PFSK-1 (cell line): ENCODE data around the gene REV3L.

Experiments
- FOXP2 ChIP-seq: optimal IDR thresholded peaks from 2 replicates; pipeline ENCODE3; 2011; ENCODE audit warnings: borderline replicate concordance, control low read depth, inconsistent platforms; ENCODE audit not compliant: insufficient read depth; ENCODE audit errors: extremely low read length, extremely low read depth
- POLR2AphosphoS5 ChIP-seq: IDR thresholded peaks from 2 replicates; pipeline ENCODE4 v1.6.1; 2012; ENCODE audit warnings: low read depth, mild to moderate bottlenecking, control low read depth, low read length, moderate library complexity
- SIN3A ChIP-seq: IDR thresholded peaks from 2 replicates; pipeline ENCODE4 v1.6.1; 2012; ENCODE audit warnings: mild to moderate bottlenecking, low read length, moderate library complexity, borderline replicate concordance; ENCODE audit not compliant: insufficient read depth
- TAF1 ChIP-seq: IDR thresholded peaks from 2 replicates; pipeline ENCODE4 v1.6.1; 2012; ENCODE audit warnings: low read length, control low read depth, borderline replicate concordance; ENCODE audit not compliant: insufficient read depth
- TF ChIP-seq, protein P1 (sequence below), 2 experiments: IDR thresholded peaks; 2 replicates each; pipeline versions ENCODE4 v1.6.1 to v1.8.0; 2011 to 2012; ENCODE audit warnings: low read depth in 2 of 2, low read length in 2 of 2, control low read depth in 1 of 2, inconsistent platforms in 1 of 2, mild to moderate bottlenecking in 1 of 2, moderate library complexity in 1 of 2; ENCODE audit not compliant: insufficient read depth in 1 of 2

The REV3L gene

DNA sequence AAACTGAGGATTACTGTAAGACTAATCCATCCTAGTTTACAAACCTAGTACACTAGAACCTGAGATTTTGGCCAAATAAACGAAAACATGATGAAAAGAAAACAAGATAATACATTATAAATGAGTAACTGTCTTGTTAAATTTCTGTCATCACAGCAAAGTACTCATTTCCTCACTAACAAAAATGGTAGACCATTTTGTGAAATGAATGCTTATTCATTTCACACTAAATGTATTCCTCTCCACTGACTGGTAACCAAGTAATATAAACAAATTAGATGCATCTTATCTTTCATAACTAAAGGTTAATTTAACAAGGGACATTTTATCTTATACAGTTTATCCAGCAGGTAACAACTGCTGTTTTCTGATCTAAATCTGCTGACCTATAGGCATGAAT lies 143.7 kb downstream of the REV3L start:
- TF ChIP-seq SIN3A, result no peak
- TF ChIP-seq POLR2AphosphoS5, result no peak
- TF ChIP-seq FOXP2, result no peak
- TF ChIP-seq, protein P1, sequence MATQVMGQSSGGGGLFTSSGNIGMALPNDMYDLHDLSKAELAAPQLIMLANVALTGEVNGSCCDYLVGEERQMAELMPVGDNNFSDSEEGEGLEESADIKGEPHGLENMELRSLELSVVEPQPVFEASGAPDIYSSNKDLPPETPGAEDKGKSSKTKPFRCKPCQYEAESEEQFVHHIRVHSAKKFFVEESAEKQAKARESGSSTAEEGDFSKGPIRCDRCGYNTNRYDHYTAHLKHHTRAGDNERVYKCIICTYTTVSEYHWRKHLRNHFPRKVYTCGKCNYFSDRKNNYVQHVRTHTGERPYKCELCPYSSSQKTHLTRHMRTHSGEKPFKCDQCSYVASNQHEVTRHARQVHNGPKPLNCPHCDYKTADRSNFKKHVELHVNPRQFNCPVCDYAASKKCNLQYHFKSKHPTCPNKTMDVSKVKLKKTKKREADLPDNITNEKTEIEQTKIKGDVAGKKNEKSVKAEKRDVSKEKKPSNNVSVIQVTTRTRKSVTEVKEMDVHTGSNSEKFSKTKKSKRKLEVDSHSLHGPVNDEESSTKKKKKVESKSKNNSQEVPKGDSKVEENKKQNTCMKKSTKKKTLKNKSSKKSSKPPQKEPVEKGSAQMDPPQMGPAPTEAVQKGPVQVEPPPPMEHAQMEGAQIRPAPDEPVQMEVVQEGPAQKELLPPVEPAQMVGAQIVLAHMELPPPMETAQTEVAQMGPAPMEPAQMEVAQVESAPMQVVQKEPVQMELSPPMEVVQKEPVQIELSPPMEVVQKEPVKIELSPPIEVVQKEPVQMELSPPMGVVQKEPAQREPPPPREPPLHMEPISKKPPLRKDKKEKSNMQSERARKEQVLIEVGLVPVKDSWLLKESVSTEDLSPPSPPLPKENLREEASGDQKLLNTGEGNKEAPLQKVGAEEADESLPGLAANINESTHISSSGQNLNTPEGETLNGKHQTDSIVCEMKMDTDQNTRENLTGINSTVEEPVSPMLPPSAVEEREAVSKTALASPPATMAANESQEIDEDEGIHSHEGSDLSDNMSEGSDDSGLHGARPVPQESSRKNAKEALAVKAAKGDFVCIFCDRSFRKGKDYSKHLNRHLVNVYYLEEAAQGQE (IDR thresholded peaks at IDR 0.05; ENCODE audit: insufficient read depth in 1 of 2, low read depth in 2 of 2, low read length in 2 of 2), result no peak
- no peak for TF ChIP-seq TAF1

DNA sequence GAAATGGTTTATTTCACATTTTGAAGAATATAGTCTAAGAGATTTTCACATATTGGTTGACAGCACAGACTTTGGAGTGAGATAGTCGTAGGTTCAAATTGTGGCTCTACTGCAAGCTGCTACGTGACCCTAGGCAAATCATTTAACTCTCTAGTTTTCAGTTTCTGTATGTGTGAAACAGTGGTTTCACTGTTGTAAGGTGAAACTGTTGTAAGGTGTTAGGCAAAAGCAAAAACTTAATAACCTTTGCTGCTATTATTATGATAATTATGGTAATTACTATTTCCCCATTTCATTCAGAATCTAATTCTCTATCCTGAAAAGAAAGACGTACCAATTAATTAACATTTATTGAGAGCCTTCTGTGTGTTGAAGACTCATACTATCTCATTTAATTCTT lies 144.2 kb downstream of the REV3L start:
- TF ChIP-seq POLR2AphosphoS5 (no peak), TAF1 (no peak), FOXP2 (no peak), SIN3A (no peak)
- TF ChIP-seq, protein P1 (IDR thresholded peaks at IDR 0.05; ENCODE audit: insufficient read depth in 1 of 2, low read depth in 2 of 2, low read length in 2 of 2), result no peak

DNA sequence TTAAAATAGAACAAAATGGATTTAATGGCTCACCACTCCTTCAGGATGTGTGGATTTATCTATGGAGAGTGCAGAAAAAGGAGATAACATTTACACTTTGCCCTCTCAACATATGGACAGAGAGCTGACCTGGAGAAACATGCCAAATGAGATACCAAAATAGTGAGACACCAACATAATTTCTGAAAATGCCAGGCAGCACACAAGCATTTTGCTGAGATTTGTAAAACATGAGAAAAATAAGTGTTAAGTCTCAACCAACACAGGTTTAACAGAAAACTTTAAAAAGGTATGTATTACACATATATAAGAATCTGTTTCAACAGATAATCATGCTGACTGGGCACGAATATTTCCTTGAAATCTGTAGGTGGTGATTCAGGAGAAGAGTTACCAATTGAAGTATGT lies 145.2 kb downstream of the REV3L start:
- no peak for TF ChIP-seq SIN3A
- TF ChIP-seq POLR2AphosphoS5, result no peak
- no peak for TF ChIP-seq TAF1
- TF ChIP-seq, protein P1 (IDR thresholded peaks at IDR 0.05; ENCODE audit: insufficient read depth in 1 of 2, low read depth in 2 of 2, low read length in 2 of 2), result no peak
- TF ChIP-seq FOXP2, result no peak

DNA sequence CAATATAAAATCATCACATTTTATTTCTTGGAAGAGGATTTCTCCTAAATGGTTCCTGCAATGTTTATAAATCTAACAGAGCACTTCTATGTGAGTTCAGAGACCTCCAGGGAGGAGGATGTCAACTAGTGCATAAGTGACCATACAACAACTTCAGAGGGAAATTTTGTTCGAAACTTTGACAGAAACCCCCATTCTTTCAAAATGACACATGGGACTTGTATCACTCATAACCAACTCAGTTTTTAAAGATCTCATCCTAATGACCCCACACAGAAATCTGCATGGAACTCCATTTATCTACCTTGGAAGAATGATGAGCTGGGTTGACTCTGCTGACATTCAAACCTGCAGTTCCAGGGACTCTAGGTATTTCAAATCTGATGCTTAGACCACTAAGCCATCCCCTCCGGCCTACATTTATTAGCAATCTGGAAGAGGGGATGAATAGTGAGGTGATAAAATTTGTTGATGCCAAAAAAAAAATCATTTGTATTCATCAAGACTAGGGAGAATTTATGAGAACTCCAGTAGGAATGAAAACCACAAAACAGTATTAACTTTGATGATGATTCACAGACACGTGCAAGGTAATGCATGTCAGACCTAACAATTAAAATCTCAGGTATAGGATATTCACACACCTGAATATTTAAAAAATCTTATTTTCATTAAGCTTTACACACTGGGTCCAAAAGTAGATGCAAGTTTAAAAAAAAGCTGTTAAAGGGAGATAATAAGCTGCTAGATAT lies 153.0 kb downstream of the REV3L start:
- TF ChIP-seq SIN3A (no peak), FOXP2 (no peak), TAF1 (no peak), POLR2AphosphoS5 (no peak)
- TF ChIP-seq, protein P1 (IDR thresholded peaks at IDR 0.05; ENCODE audit: insufficient read depth in 1 of 2, low read depth in 2 of 2, low read length in 2 of 2), result no peak

DNA sequence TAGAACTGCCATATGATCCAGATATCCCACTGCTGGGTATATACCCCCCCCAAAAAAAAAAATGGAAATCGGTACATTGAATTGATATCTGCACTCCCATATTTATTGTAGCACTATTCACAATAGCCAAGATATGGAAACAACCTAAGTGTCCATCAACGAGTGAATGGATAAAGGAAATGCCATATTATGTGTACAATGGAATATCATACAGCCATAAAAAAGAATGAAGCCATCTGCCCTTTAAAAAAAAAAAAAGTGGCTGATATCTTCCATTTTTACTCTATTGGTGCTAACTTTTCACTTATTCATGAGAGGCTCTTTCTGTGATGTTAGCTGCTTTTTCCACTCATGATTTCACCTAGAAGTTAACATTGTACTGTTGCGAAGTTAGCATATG lies 156.5 kb downstream of the REV3L start:
- TF ChIP-seq, protein P1 (IDR thresholded peaks at IDR 0.05; ENCODE audit: insufficient read depth in 1 of 2, low read depth in 2 of 2, low read length in 2 of 2), result no peak
- TF ChIP-seq TAF1 (no peak), SIN3A (no peak), POLR2AphosphoS5 (no peak), FOXP2 (no peak)
